ENCODE data around the gene MIER2. TPM values are rescaled to one million over a fixed set of nuclear protein-coding genes. Genes with fewer than 3 reads are reported as not detected.

The MIER2 gene
- total RNA-seq, 1 donor from 2014 or later, result 43.5 TPM

- Histone ChIP-seq H3K4me2 (ENCODE audit: low read length) (peak overlapping the region; percentile 75), H3K36me3 (ENCODE audit: insufficient read depth, low read length) (no peaks in the 10 kb centered on the region), H3K79me2 (ENCODE audit: insufficient read depth, low read length) (peaks cover 38% of the 10 kb centered on the region), H3K27ac (ENCODE audit: low read depth, low read length) (no peak overlapping the region), H3K9me3 (ENCODE audit: insufficient read depth, low read depth, low read length) (no peaks in the 10 kb centered on the region), H3K4me1 (ENCODE audit: insufficient read depth, low read length) (peaks cover 21% of the 10 kb centered on the region), H3K27me3 (ENCODE audit: insufficient read depth, low read length) (no peaks in the 10 kb centered on the region), H4K20me1 (ENCODE audit: insufficient read depth, low read length) (peaks cover 34% of the 10 kb centered on the region), H2AFZ (ENCODE audit: low read depth, low read length) (peak overlapping the region; percentile 85), H3K9ac (ENCODE audit: low read length) (no peak overlapping the region), H3K4me3 (ENCODE audit: insufficient read depth, low read depth, low read length) (no peak overlapping the region)
- peaks cover 2% of the 10 kb centered on the region for H3K27me3 Mint-ChIP-seq (ENCODE audit: low read depth, unreplicated experiment)
- no peak overlapping the region for H3K27ac Mint-ChIP-seq (ENCODE audit: unreplicated experiment)
- TF ChIP-seq EZH2 (IDR thresholded peaks at IDR 0.05; ENCODE audit: insufficient read depth, low read length), result no peak
- TF ChIP-seq, protein P1, sequence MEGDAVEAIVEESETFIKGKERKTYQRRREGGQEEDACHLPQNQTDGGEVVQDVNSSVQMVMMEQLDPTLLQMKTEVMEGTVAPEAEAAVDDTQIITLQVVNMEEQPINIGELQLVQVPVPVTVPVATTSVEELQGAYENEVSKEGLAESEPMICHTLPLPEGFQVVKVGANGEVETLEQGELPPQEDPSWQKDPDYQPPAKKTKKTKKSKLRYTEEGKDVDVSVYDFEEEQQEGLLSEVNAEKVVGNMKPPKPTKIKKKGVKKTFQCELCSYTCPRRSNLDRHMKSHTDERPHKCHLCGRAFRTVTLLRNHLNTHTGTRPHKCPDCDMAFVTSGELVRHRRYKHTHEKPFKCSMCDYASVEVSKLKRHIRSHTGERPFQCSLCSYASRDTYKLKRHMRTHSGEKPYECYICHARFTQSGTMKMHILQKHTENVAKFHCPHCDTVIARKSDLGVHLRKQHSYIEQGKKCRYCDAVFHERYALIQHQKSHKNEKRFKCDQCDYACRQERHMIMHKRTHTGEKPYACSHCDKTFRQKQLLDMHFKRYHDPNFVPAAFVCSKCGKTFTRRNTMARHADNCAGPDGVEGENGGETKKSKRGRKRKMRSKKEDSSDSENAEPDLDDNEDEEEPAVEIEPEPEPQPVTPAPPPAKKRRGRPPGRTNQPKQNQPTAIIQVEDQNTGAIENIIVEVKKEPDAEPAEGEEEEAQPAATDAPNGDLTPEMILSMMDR (IDR thresholded peaks at IDR 0.05; ENCODE audit: insufficient read depth, low read depth, low read length), result no peak
- H3K36me3 Mint-ChIP-seq (ENCODE audit: low read depth, unreplicated experiment), result peaks cover 18% of the 10 kb centered on the region
- peaks cover 10% of the 10 kb centered on the region for H3K9me3 Mint-ChIP-seq (ENCODE audit: unreplicated experiment)
- DNase-seq (ENCODE audit: low read depth) (no peak), FAIRE-seq (no peak)
- H3K4me3 Mint-ChIP-seq (ENCODE audit: unreplicated experiment), result peak overlapping the region; percentile 81
- peaks cover 31% of the 10 kb centered on the region for H3K4me1 Mint-ChIP-seq (ENCODE audit: low read depth, unreplicated experiment)
Measured at GRCh38 chr19:345320-345879, 804 bp upstream of the MIER2 start.

GRCh38 chr19:343941-344624 is 513 bp downstream of the MIER2 start:
- no peak for TF ChIP-seq EZH2 (IDR thresholded peaks at IDR 0.05; ENCODE audit: insufficient read depth, low read length)
- TF ChIP-seq, protein P1 (IDR thresholded peaks at IDR 0.05; ENCODE audit: insufficient read depth, low read depth, low read length), result no peak
- peaks cover 51% of the 10 kb centered on the region for H3K79me2 ChIP-seq (ENCODE audit: insufficient read depth, low read length)
- no peaks in the 10 kb centered on the region for H3K27me3 ChIP-seq (ENCODE audit: insufficient read depth, low read length)
- H3K36me3 Mint-ChIP-seq (ENCODE audit: low read depth, unreplicated experiment), result peaks cover 25% of the 10 kb centered on the region
- DNase-seq (ENCODE audit: low read depth) (no peak), FAIRE-seq (no peak)
- H3K4me3 ChIP-seq (ENCODE audit: insufficient read depth, low read depth, low read length), result peak overlapping the region; percentile 78
- H3K4me1 Mint-ChIP-seq (ENCODE audit: low read depth, unreplicated experiment), result peaks cover 37% of the 10 kb centered on the region
- H2AFZ ChIP-seq (ENCODE audit: low read depth, low read length), result no peak overlapping the region
- peaks cover 3% of the 10 kb centered on the region for H3K9me3 ChIP-seq (ENCODE audit: insufficient read depth, low read depth, low read length)
- H3K4me3 Mint-ChIP-seq (ENCODE audit: unreplicated experiment), result peak overlapping the region; percentile 95
- peaks cover 47% of the 10 kb centered on the region for H4K20me1 ChIP-seq (ENCODE audit: insufficient read depth, low read length)
- peaks cover 12% of the 10 kb centered on the region for H3K9me3 Mint-ChIP-seq (ENCODE audit: unreplicated experiment)
- H3K4me2 ChIP-seq (ENCODE audit: low read length), result peak overlapping the region; percentile 99
- H3K9ac ChIP-seq (ENCODE audit: low read length), result peak overlapping the region; percentile 87
- peaks cover 24% of the 10 kb centered on the region for H3K4me1 ChIP-seq (ENCODE audit: insufficient read depth, low read length)
- peaks cover 5% of the 10 kb centered on the region for H3K36me3 ChIP-seq (ENCODE audit: insufficient read depth, low read length)
- peak overlapping the region; percentile 85 for H3K27ac ChIP-seq (ENCODE audit: low read depth, low read length)
- peaks cover 2% of the 10 kb centered on the region for H3K27me3 Mint-ChIP-seq (ENCODE audit: low read depth, unreplicated experiment)
- peak overlapping the region; percentile 84 for H3K27ac Mint-ChIP-seq (ENCODE audit: unreplicated experiment)
